Putamen (tissue), 1 donor: ENCODE results near the gene CYP3A4.
"Not testable (repeated sequence)": the region's sequence is repeated elsewhere in the genome, so short reads cannot be mapped to it uniquely, and the experiment has no call there.

Source experiments
- DNase-seq: peaks from one replicate; pipeline ENCODE4 v3.0.0-alpha.2; 2016; ENCODE audit warnings: low spot score

CYP3A4 gene

GRCh38 chr7:99723201-99723600, 60.8 kb downstream of the CYP3A4 start:
- not testable (repeated sequence) for DNase-seq

DNA sequence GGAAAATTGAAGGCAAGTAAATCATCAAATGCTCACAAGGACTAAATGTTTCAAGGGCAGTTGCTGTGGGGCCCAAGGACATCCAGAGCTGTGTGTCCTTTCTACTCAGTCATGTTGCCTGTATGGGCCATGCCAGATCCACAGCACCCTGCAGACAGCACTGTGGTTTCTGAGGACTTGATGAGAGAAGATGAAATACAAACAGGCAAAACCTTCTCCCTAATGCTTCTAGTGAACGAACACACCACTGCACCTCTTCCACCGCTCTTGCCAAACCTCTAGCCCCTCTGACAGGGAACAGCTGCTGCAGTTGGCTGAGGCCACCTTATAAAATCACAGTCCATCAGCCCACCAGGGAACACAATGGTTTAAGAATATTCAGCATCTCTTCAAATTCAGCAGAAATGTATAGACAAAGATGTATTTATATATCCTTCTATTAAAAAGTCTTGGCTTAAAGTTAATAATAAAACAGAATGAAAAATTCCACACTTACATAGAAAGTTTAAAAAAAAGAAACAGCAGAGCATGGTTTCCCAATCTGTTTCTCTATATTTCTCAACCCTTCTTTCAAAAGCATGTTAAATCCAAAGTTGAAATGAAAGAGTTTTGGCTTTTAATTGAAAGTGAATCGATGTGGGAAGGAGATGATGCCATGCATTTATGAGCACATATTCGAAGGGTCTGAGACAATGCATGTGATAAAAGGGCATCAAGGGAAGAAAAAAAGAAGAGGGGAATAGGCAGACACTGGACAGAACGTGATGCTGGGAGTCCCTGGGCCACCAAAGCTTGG, 63.0 kb downstream of the CYP3A4 start:
- DNase-seq, result no peak

DNA sequence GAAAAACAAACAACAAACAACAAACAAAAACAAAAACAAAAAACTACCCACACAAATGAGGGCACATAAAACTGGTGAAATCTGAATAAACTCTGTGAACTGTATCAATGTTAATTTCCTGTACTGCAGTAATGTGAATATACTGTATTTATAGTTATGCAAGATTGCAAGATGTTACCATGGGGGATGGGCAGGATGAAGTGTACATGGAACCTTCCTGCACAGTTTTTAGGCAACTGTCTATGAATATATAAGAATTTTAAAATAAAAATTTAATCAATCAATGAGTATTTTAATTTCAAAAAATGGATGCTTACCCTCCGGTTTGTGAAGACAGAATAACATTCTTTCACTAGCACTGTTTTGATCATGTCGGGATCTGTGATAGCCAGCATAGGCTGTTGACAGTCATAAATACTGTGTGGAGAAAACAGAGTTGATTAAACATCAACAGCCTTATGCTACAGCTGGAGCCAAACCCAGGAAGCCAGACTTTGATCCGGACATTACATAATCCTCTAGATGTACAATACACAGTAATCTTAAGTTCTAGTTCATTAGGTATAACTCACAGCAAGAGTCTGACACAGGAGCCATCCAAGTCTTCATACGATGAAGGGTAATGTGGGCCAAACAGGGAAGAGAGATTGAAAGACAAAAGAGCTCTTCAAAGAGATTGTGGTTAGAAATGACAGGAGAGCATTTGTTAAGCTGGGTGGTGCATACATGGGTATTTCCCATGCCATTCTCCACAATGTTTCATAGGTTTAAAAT, 63.8 kb downstream of the CYP3A4 start:
- DNase-seq, result no peak

DNA sequence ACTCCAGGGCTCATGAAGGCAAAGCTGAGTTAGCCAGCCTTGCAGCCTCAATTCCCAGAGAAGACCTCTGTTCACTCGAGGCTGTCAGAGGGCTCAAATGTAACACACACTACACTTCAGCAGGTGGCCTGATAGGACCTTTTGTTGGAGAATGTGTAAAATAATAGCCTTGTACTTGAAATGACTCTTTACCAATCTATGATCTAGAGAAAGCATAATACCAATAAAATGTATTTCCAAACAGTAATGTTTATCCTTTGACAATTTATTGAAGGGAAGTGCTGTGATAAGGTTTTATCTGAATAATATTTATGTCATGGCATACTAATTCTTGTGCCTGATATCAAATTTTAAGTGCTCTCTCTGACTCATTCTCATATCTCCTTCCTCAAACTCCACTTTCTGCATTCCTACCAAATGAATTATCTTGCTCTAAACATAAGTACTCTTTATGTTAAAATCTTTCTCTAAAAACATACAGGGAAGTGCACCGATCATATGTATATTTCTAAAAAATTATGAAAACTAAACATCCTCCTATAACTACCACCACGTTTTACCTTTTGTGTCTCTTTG, 69.9 kb downstream of the CYP3A4 start:
- no peak for DNase-seq

DNA sequence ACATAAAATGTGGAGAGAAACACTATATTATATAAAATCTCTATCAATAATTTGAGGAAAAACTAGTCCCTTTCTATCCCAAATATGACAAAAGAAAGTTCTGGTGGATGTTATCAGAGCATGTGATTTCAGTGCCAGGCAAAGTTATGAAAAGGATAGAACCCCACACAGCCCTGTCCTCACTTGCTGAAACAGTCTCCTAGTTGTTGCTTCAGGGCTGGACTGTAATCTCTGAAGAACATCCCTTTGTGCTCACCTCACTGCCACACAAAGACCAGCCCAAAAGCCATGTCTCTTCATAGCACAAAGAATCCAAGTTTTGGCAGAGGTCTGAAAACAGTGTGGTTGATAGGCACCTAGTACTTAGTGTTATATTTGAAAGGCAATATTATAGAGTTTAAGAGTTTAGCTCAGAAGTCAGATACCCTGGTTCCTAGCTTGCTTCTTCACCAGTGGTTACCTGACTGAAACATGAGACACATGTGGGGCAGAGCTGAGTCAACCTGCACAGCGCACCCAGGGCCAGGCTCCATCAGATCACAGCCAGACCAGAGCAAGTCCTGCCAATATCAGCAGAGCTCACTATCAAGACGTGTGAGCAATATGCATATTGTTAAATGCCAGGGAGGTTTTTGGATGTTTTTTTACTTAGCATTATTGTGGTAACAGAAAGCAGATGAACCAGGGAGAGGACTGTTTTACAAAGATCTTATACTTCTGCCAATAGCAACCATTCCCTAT, 74.0 kb downstream of the CYP3A4 start:
- DNase-seq, result no peak

GRCh38 chr7:99709260-99709659, 74.7 kb downstream of the CYP3A4 start:
- DNase-seq, result no peak

GRCh38 chr7:99707096-99707495, 76.9 kb downstream of the CYP3A4 start:
- DNase-seq, result no peak
